GM18870 (cell line): ENCODE results near the gene HDGFL3.

Experiments used
- ATAC-seq: cut with Tn5 transposase; IDR thresholded peaks from one replicate; pipeline ENCODE4 v1.9.1; 2021; ENCODE audit warnings: moderate library complexity; ENCODE audit not compliant: unreplicated experiment

Gene HDGFL3

GRCh38 chr15:83132861-83133523 is 74.6 kb downstream of the HDGFL3 start:
- ATAC-seq: no peak

- ATAC-seq: no peak
These were observed 77.8 kb downstream of the HDGFL3 start for GRCh38 chr15:83129791-83130190.

- ATAC-seq: no peak
These were observed 80.0 kb downstream of the HDGFL3 start for GRCh38 chr15:83127547-83128150.

GRCh38 chr15:83123529-83123928 is 84.1 kb downstream of the HDGFL3 start:
- ATAC-seq: no peak

- ATAC-seq: no peak
These were observed 87.5 kb downstream of the HDGFL3 start for GRCh38 chr15:83119968-83120581.

GRCh38 chr15:83118968-83119367 is 88.7 kb downstream of the HDGFL3 start:
- no peak for ATAC-seq

GRCh38 chr15:83118291-83118827 is 89.3 kb downstream of the HDGFL3 start:
- ATAC-seq: no peak

- no peak for ATAC-seq
These were observed 91.6 kb downstream of the HDGFL3 start for GRCh38 chr15:83115831-83116565.

GRCh38 chr15:83115410-83115809 is 92.2 kb downstream of the HDGFL3 start:
- no peak for ATAC-seq

GRCh38 chr15:83114856-83115255 is 92.8 kb downstream of the HDGFL3 start:
- ATAC-seq: no peak

- ATAC-seq: no peak
These were observed 93.5 kb downstream of the HDGFL3 start for GRCh38 chr15:83113881-83114674.

- ATAC-seq: no peak
These were observed 94.7 kb downstream of the HDGFL3 start for GRCh38 chr15:83112956-83113299.

GRCh38 chr15:83112233-83112955 is 95.2 kb downstream of the HDGFL3 start:
- no peak for ATAC-seq

GRCh38 chr15:83111149-83111548 is 96.5 kb downstream of the HDGFL3 start:
- no peak for ATAC-seq

GRCh38 chr15:83110381-83110780 is 97.2 kb downstream of the HDGFL3 start:
- ATAC-seq: no peak

- no peak for ATAC-seq
These were observed 98.1 kb downstream of the HDGFL3 start for GRCh38 chr15:83109532-83109931.

- peak; percentile 70 for ATAC-seq
These were observed 99.1 kb downstream of the HDGFL3 start for GRCh38 chr15:83108266-83109219.

- no peak for ATAC-seq
These were observed 99.8 kb downstream of the HDGFL3 start for GRCh38 chr15:83107841-83108181.
